NB4 (cell line): ENCODE results near the gene CACNA1A.

ENCODE experiments used
- CTCF ChIP-seq: IDR thresholded peaks from one replicate; pipeline ENCODE4 v1.5.1; 2012; ENCODE audit warnings: low read depth, low read length
- MYC ChIP-seq: IDR thresholded peaks from 2 replicates; pipeline ENCODE4 v1.6.1; 2011; ENCODE audit warnings: low read depth, low read length
- POLR2A ChIP-seq: IDR thresholded peaks from 2 replicates; pipeline ENCODE4 v1.6.1; 2011; ENCODE audit warnings: mild to moderate bottlenecking; ENCODE audit not compliant: insufficient read length; ENCODE audit errors: extremely low read depth

- no peak for TF ChIP-seq CTCF
- no peak for TF ChIP-seq POLR2A
- no peak for TF ChIP-seq MYC
Observed at GRCh38 chr19:13503570-13504235, 2.6 kb downstream of the CACNA1A start.
